SK-N-MC (cell line): Measurements from ENCODE around the gene SLC26A9.

Experiments
- EZH2 ChIP-seq: fragments of 200-600 bp; sonication (generic); IDR thresholded peaks from one replicate; pipeline ENCODE4 v1.6.1; 2017; ENCODE audit warnings: antibody characterized with exemption
- FOXP2 ChIP-seq: optimal IDR thresholded peaks from 2 replicates; pipeline ENCODE3; 2011; ENCODE audit warnings: mild to moderate bottlenecking, moderate library complexity; ENCODE audit not compliant: insufficient read depth; ENCODE audit errors: extremely low read length, control extremely low read depth
- POLR2AphosphoS5 ChIP-seq: IDR thresholded peaks from 2 replicates; pipeline ENCODE4 v1.6.1; 2012; ENCODE audit warnings: mild to moderate bottlenecking, low read depth, low read length, borderline replicate concordance

DNA sequence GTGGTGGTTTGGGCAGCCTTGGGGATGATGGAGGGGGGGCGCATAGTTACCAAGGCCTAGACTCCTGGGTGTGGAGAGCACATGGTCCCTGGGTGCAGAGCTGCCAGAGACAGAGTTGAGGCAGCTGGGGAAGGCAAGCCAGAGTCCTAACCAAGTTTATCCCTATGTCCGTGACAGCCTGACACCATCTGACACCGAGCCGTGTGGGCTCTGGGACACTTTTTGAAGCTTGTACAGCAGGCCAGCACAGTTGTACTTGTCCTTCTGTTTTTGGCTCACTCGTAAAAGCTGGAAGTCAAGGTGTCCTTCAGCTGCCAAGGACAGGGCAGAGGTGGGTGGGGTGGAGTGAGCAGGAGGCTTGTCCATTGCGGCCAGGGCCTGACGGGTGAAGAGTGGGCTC lies 28.5 kb downstream of the SLC26A9 start:
- no peak for TF ChIP-seq FOXP2
- TF ChIP-seq POLR2AphosphoS5: no peak
- no peak for TF ChIP-seq EZH2
